IMR-90 (cell line): ENCODE data around the gene COA6. TPM values are rescaled to one million over a fixed set of nuclear protein-coding genes. Genes with fewer than 3 reads are reported as not detected.

ENCODE experiments used
- ATAC-seq: fragments of 200-7000 bp; cut with Tn5 transposase; 2 replicates; pipeline ENCODE4 v1.9.1; 2020; ENCODE audit warnings: low read depth, mild to moderate bottlenecking, moderate library complexity
- BruUV-seq: library from RNA; stranded (reverse); fragments of 400-500 nt; replicated peaks from 2 replicates; lab custom pipeline; 2021; lab: Mats Ljungman, UMichigan
- CTCF ChIA-PET: fragments of 300-600 bp; formaldehyde crosslinking; extraction: SDS; loops from one replicate; lab custom pipeline; 2021; ENCODE audit warnings: antibody characterized with exemption; lab: Yijun Ruan, JAX
- POLR2A ChIA-PET: fragments of 300-600 bp; sonication (Branson Sonifier 250); formaldehyde crosslinking; loops from one replicate; lab custom pipeline; 2022; ENCODE audit warnings: antibody characterized with exemption; ENCODE audit not compliant: unreplicated experiment; lab: Charles Lee
- DNase-seq: peaks from one replicate; pipeline ENCODE4 v3.0.0; 2013
- H2AFZ ChIP-seq: replicated peaks from 2 replicates; pipeline ENCODE3; 2013; ENCODE audit warnings: low read length, mild to moderate bottlenecking; ENCODE audit not compliant: poor library complexity
- H2AK5ac ChIP-seq: 2 replicates; pipeline ENCODE4 v1.6.1; 2013; ENCODE audit warnings: low read depth, low read length, inconsistent platforms
- H2AK9ac ChIP-seq: replicated peaks from 2 replicates; pipeline ENCODE3; 2013; ENCODE audit warnings: mild to moderate bottlenecking, low read depth, low read length, moderate library complexity; ENCODE audit not compliant: poor library complexity
- H2BK120ac ChIP-seq: 2 replicates; pipeline ENCODE4 v1.6.1; 2013; ENCODE audit warnings: low read depth, low read length, inconsistent platforms
- H2BK15ac ChIP-seq: 3 replicates; pipeline ENCODE4 v1.6.1; 2013; ENCODE audit warnings: low read depth, low read length, inconsistent platforms
- H2BK20ac ChIP-seq: 2 replicates; pipeline ENCODE4 v1.6.1; 2013; ENCODE audit warnings: low read depth, mild to moderate bottlenecking, inconsistent platforms, low read length, moderate library complexity
- H2BK5ac ChIP-seq: 2 replicates; pipeline ENCODE4 v1.6.1; 2013; ENCODE audit warnings: mild to moderate bottlenecking, low read depth, low read length, inconsistent platforms; ENCODE audit not compliant: poor library complexity, severe bottlenecking
- H3K14ac ChIP-seq: replicated peaks from 2 replicates; pipeline ENCODE4 v1.6.1; 2013; ENCODE audit warnings: low read depth, low read length, inconsistent platforms
- H3K18ac ChIP-seq: 2 replicates; pipeline ENCODE4 v1.6.1; 2013; ENCODE audit warnings: low read depth, low read length, control low read depth
- H3K23ac ChIP-seq: 2 replicates; pipeline ENCODE4 v1.6.1; 2013; ENCODE audit warnings: low read depth, low read length, inconsistent platforms
- H3K27ac ChIP-seq: 2 replicates; pipeline ENCODE4 v1.5.1; 2013; ENCODE audit warnings: mild to moderate bottlenecking, control low read depth, low read length; ENCODE audit not compliant: insufficient read depth
- H3K27me3 ChIP-seq: 2 replicates; pipeline ENCODE4 v1.6.1; 2013; ENCODE audit warnings: low read length; ENCODE audit not compliant: control insufficient read depth, insufficient read depth
- H3K36me3 ChIP-seq: 2 replicates; pipeline ENCODE4 v1.6.1; 2013; ENCODE audit warnings: low read length, mixed read lengths; ENCODE audit not compliant: control insufficient read depth, insufficient read depth
- H3K4ac ChIP-seq: 2 replicates; pipeline ENCODE4 v1.6.1; 2013; ENCODE audit warnings: low read depth, low read length, inconsistent platforms
- H3K4me1 ChIP-seq: 2 replicates; pipeline ENCODE4 v1.6.1; 2013; ENCODE audit warnings: low read length, mixed read lengths; ENCODE audit not compliant: control insufficient read depth, insufficient read depth
- H3K4me2 ChIP-seq: 2 replicates; pipeline ENCODE4 v1.6.1; 2013; ENCODE audit warnings: low read depth, mild to moderate bottlenecking, control low read depth, low read length, moderate library complexity
- H3K4me3 ChIP-seq: 2 replicates; pipeline ENCODE4 v1.5.1; 2013; ENCODE audit warnings: low read depth, mild to moderate bottlenecking, control low read depth, low read length, moderate library complexity; ENCODE audit not compliant: insufficient read depth
- H3K56ac ChIP-seq: 2 replicates; pipeline ENCODE4 v1.6.1; 2013; ENCODE audit warnings: low read length, inconsistent platforms; ENCODE audit not compliant: insufficient read depth; ENCODE audit errors: extremely low read depth
- H3K79me1 ChIP-seq, 2 experiments: 2 replicates each; pipeline ENCODE4 v1.6.1; 2013; ENCODE audit warnings: low read length in 2 of 2, inconsistent platforms in 1 of 2, low read depth in 1 of 2
- H3K9ac ChIP-seq: 2 replicates; pipeline ENCODE4 v1.6.1; 2013; ENCODE audit warnings: low read depth, low read length, control low read depth
- H3K9me1 ChIP-seq: 2 replicates; pipeline ENCODE4 v1.6.1; 2013; ENCODE audit warnings: low read length, inconsistent platforms; ENCODE audit not compliant: insufficient read depth
- H3K9me3 ChIP-seq: 2 replicates; pipeline ENCODE4 v1.6.1; 2013; ENCODE audit warnings: low read length; ENCODE audit not compliant: control insufficient read depth, insufficient read depth
- H4K20me1 ChIP-seq: 2 replicates; pipeline ENCODE4 v1.6.1; 2013; ENCODE audit warnings: low read length, inconsistent platforms; ENCODE audit not compliant: insufficient read depth
- H4K5ac ChIP-seq: 2 replicates; pipeline ENCODE4 v1.6.1; 2013; ENCODE audit warnings: mild to moderate bottlenecking, low read depth, low read length, control low read depth
- H4K8ac ChIP-seq, 2 experiments: 2 replicates each; pipeline ENCODE4 v1.6.1; 2013; ENCODE audit warnings: low read depth in 2 of 2, low read length in 2 of 2, control low read depth in 1 of 2, inconsistent platforms in 1 of 2
- H4K91ac ChIP-seq: 2 replicates; pipeline ENCODE4 v1.6.1; 2013; ENCODE audit warnings: low read depth, low read length, inconsistent platforms; ENCODE audit not compliant: insufficient read depth
- BHLHE40 ChIP-seq: fragments of 150-350 bp; IDR thresholded peaks from 2 replicates; pipeline ENCODE4 v1.6.1; 2016; ENCODE audit warnings: mild to moderate bottlenecking, low read depth, low read length
- CEBPB ChIP-seq: IDR thresholded peaks from 2 replicates; pipeline ENCODE4 v1.6.1; 2012; ENCODE audit warnings: low read depth, low read length, improper control_type of control experiment
- CTCF ChIP-seq: conservative IDR thresholded peaks from 2 replicates; pipeline ENCODE4 v1.5.1; 2012; ENCODE audit warnings: mild to moderate bottlenecking, low read depth, low read length, improper control_type of control experiment
- ELK1 ChIP-seq: fragments of 150-350 bp; IDR thresholded peaks from 2 replicates; pipeline ENCODE4 v1.6.1; 2016; ENCODE audit warnings: low read depth, mild to moderate bottlenecking, low read length, moderate library complexity, borderline replicate concordance
- MAFK ChIP-seq: IDR thresholded peaks from 2 replicates; pipeline ENCODE4 v1.6.1; 2012; ENCODE audit warnings: low read depth, low read length, improper control_type of control experiment
- MXI1 ChIP-seq: IDR thresholded peaks from 2 replicates; pipeline ENCODE4 v1.6.1; 2012; ENCODE audit warnings: low read depth, mild to moderate bottlenecking, low read length, moderate library complexity, borderline replicate concordance
- POLR2A ChIP-seq: IDR thresholded peaks from 2 replicates; pipeline ENCODE4 v1.6.1; 2012; ENCODE audit warnings: mild to moderate bottlenecking, low read depth, low read length
- RAD21 ChIP-seq: IDR thresholded peaks from 2 replicates; pipeline ENCODE4 v1.6.1; 2012; ENCODE audit warnings: low read length, improper control_type of control experiment
- RCOR1 ChIP-seq: IDR thresholded peaks from 2 replicates; pipeline ENCODE4 v1.6.1; 2012; ENCODE audit warnings: mild to moderate bottlenecking, low read length, improper control_type of control experiment; ENCODE audit not compliant: insufficient replicate concordance
- SMC3 ChIP-seq: fragments of 150-350 bp; IDR thresholded peaks from 2 replicates; pipeline ENCODE4 v1.6.1; 2016; ENCODE audit warnings: low read depth, mild to moderate bottlenecking, antibody characterized with exemption, low read length, moderate library complexity
- WGBS, 2 experiments: methylation state at CpG; one replicate each; pipeline versions ENCODE4 v1.1.5 to v1.1.7; 2013; ENCODE audit warnings: missing lambda C conversion rate in 2 of 2; ENCODE audit not compliant: insufficient read length in 1 of 2; ENCODE audit errors: extremely low coverage in 2 of 2; 5-methylcytosine and 5-hydroxymethylcytosine counted together
- dilution Hi-C: fragments of 300-500 bp; cut with HindIII; formaldehyde crosslinking; loops from one replicate; pipeline ENCODE4 v1.14.3; 2018; ENCODE audit warnings: low sequenced_read_pairs; ENCODE audit not compliant: unreplicated experiment
- in situ Hi-C: fragments of 300-500 bp; cut with MboI; formaldehyde crosslinking; loops from 3 replicates; pipeline ENCODE4 v1.14.3; 2019; ENCODE audit warnings: low sequenced_read_pairs, inconsistent platforms, mixed read lengths
- intact Hi-C: fragments of 100-400 bp; cut with micrococcal nuclease; formaldehyde crosslinking; loops from 2 replicates; pipeline ENCODE4 v1.10.0; 2022
- polyA plus RNA-seq, 3 experiments: library from polyadenylated mRNA; depleted of rRNA; stranded (reverse); fragments of >200 nt; gene quantifications; 2 replicates each; pipeline ENCODE4 v1.2.3, GENCODE V29; 2012; ENCODE audit warnings: low replicate concordance in 1 of 3
- total RNA-seq: library from RNA; depleted of rRNA; stranded (reverse); fragments of >200 nt; gene quantifications from 2 replicates; pipeline ENCODE4 v1.2.3, GENCODE V29; 2012

COA6 gene
- total and polyA plus RNA-seq, 2 of the 4 experiments (the other 2 are of a cell fraction): 6.8 to 14.3 TPM

GRCh38 chr1:234368320-234369032 lies 4.8 kb upstream of the COA6 start (continued):
- no peak for TF ChIP-seq CTCF

- H2AFZ ChIP-seq: no peak overlapping the region
- no peak overlapping the region for H3K56ac ChIP-seq
- peak overlapping the region; percentile 66; the same call in 1 of the 2 replicates for H2BK20ac ChIP-seq
- H3K36me3 ChIP-seq: no peaks in the 10 kb centered on the region
- BruUV-seq: no TSS peak
- peak overlapping the region; percentile 93 for H2BK5ac ChIP-seq
- H3K4me1 ChIP-seq: no peaks in the 10 kb centered on the region
- no peak for ATAC-seq
- peaks cover 6 to 9% of the 10 kb centered on the region in 2 experiments; a peak in 2 of 4 replicates for H3K79me1 ChIP-seq
- POLR2A ChIA-PET: no interaction called here
- intact Hi-C loops (no loop called here), dilution Hi-C loops (no loop called here), in situ Hi-C loops (no loop called here)
- DNase-seq: no peak
- no peaks in the 10 kb centered on the region for H3K9me3 ChIP-seq
- no peak overlapping the region for H4K91ac ChIP-seq
- no peaks in the 10 kb centered on the region for H3K9me1 ChIP-seq
- H3K4me2 ChIP-seq: no peak overlapping the region
- H2BK120ac ChIP-seq: peak overlapping the region; percentile 20; the same call in 1 of the 2 replicates
- H2AK9ac ChIP-seq: no peak overlapping the region
- CTCF ChIA-PET: no interaction called here
- no CpG with 5 or more reads among the region's 3 CpGs for WGBS, 2 experiments
- H2AK5ac ChIP-seq: no peak overlapping the region
- H3K9ac ChIP-seq: no peak overlapping the region
- no peak overlapping the region for H3K23ac ChIP-seq
- no peak overlapping the region for H3K14ac ChIP-seq
- H3K4ac ChIP-seq: no peak overlapping the region
- no peak overlapping the region for H3K27ac ChIP-seq
- H3K27me3 ChIP-seq: no peaks in the 10 kb centered on the region
- H4K20me1 ChIP-seq: no peaks in the 10 kb centered on the region
- peak overlapping the region; percentile 88 for H3K18ac ChIP-seq
- peak overlapping the region; percentile 46; the same call in 1 of the 2 replicates for H4K5ac ChIP-seq
- H4K8ac ChIP-seq: peak overlapping the region in 1 of 2 experiments; percentile 46; a peak in 1 of 4 replicates
- H2BK15ac ChIP-seq: no peak overlapping the region
- H3K4me3 ChIP-seq: no peak overlapping the region
- no peak for TF ChIP-seq POLR2A
- TF ChIP-seq SMC3: no peak
- TF ChIP-seq BHLHE40: no peak
- TF ChIP-seq RAD21: no peak
- TF ChIP-seq MAFK: no peak
- TF ChIP-seq CTCF: no peak
- TF ChIP-seq ELK1: no peak
- no peak for TF ChIP-seq CEBPB
- no peak for TF ChIP-seq MXI1
- TF ChIP-seq RCOR1: no peak
These were observed 4.2 kb upstream of the COA6 start for GRCh38 chr1:234369033-234369430.
